Prostate gland (tissue), 2 donors: ENCODE data around the gene RNF144A.

ENCODE experiments used
- CTCF ChIP-seq, 4 experiments: fragments of 200-600 bp in 2 of 4; fragments of 450-650 bp in 2 of 4; sonication (generic) in 2 of 4; IDR thresholded peaks; 1 replicate in 3 of 4; 2 replicates in 1 of 4; pipeline ENCODE4 v1.5.1; 2016 to 2019; ENCODE audit warnings: antibody characterized with exemption in 4 of 4, mild to moderate bottlenecking in 2 of 4, moderate library complexity in 2 of 4
- POLR2A ChIP-seq: fragments of 450-650 bp; IDR thresholded peaks from one replicate; pipeline ENCODE4 v1.6.1; 2016; ENCODE audit warnings: antibody characterized with exemption, mild to moderate bottlenecking
- POLR2AphosphoS5 ChIP-seq: sonication (generic); formaldehyde crosslinking; IDR thresholded peaks from one replicate; pipeline ENCODE4 v1.6.1; 2017; ENCODE audit warnings: antibody characterized with exemption

GRCh38 chr2:6906165-6906741, 11.0 kb upstream of the RNF144A start:
- TF ChIP-seq CTCF (IDR thresholded peaks at IDR 0.05) (no peak), POLR2AphosphoS5 (no peak), POLR2A (no peak)
